LoVo (cell line): ENCODE measurements around the gene ME2.
A peak's percentile ranks its signal among the peaks of the same experiment; 100 is the strongest.
"Not testable (repeated sequence)": the region's sequence is repeated elsewhere in the genome, so short reads cannot be mapped to it uniquely, and the experiment has no call there.

ENCODE experiments used
- DNase-seq: peaks from one replicate; pipeline ENCODE4 v3.0.0-alpha.2; 2016; ENCODE audit warnings: low spot score

The ME2 gene

DNA sequence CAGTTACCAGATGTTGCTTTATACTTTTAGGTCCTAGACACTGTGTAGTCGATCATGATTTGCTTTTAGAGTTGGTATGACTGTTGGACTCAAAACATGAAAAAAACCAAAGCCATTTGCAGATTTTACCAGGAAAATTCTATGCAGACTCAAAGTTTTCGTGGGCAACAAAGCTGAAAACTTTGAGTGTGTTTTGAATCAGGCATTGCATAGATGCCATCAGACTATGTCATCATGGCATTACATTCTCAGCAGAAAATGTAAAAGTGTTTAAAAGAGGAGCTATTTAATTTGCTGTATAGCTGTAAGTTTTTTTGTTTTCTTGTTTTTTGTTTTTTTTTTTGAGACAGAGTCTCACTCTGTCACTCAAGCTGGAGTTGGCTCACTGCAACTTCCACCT is 45.5 kb downstream of the ME2 start:
- DNase-seq, result no peak

DNA sequence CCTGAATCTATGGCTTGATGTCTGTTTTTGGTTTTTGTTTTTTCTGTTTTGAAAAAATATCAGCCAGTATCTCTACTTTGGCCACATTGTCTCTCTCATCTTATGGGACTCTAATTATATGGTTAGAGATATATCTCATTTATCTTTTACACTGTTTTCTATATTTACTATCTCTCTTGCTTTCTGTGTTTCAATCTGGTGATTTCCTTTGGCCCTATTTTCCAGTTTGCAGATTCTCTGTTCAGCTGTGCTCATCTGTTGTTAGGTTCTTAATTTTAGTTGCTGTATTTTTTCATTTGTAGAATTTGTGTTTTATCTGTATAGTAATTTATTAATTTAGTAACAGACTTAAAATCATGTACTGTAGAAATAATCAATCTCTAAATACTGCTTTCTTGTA is 47.6 kb downstream of the ME2 start:
- DNase-seq, result no peak

DNA sequence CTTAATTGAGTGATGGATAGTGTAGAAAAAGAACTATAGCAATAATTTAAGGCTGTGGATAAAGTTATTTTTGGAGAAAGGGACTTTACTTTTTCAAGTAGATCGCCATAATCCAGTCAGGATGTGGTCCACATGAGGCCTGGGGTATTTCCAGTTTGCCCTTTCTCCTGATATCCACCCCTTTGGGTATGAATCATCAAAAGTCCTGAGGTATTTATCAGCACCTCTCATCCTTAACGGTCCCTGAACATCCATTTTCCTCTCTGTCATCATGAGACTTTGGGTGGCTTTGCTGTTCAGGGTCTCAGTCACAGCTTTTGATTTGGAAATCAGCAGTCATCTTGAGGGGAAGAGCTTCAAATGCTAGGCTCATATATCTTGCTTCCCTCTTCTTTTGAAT is 49.6 kb downstream of the ME2 start:
- no peak for DNase-seq

DNA sequence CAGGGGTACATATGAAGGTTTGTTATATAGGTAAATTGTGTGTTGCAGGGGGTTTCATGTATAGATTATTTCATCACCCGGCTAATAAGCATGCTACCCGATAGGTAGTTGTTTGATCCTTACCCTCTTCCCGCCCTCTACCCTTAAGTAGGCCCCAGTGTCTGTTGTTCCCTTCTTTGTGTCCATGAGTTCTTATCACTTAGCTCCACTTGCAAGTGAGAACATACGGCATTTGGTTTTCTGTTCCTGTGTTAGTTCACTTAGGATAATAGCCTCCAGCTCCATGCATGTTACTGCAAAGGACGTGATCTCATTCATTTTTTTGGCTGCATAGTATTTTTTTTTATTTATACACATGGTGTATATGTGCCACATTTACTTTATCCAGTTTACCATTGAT is 54.8 kb downstream of the ME2 start:
- no peak for DNase-seq

DNA sequence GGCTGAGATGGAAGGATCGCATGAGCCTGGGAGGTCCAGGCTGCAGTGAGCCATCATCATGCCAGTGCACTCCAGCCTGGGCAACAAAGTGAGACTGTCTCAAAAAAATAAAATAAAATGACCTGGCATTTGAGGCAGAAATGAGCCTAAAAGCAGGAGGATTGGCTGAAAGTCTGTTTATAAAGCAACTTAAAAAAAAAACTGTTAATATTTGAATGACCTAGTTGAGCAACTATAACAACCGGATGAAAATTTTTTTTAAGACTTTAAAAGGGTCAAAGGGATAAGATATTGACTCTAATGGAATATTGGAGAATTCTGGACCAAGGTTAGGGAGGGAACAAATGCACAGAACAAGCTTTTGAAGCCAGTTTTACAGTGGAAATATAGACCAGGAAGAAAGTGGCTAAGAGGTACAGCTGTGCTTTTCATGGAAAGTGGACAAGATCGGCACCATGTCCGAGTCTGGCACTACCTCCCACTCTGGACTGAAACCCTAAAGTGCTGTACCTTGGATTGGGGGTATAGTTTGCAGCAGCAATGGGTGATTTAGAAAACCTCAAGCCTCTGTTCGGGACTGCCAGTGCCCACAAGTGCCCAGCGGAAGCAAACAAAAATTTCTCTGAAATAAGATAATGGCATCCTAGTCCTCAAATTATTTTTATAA is 55.8 kb downstream of the ME2 start:
- DNase-seq, result no peak

DNA sequence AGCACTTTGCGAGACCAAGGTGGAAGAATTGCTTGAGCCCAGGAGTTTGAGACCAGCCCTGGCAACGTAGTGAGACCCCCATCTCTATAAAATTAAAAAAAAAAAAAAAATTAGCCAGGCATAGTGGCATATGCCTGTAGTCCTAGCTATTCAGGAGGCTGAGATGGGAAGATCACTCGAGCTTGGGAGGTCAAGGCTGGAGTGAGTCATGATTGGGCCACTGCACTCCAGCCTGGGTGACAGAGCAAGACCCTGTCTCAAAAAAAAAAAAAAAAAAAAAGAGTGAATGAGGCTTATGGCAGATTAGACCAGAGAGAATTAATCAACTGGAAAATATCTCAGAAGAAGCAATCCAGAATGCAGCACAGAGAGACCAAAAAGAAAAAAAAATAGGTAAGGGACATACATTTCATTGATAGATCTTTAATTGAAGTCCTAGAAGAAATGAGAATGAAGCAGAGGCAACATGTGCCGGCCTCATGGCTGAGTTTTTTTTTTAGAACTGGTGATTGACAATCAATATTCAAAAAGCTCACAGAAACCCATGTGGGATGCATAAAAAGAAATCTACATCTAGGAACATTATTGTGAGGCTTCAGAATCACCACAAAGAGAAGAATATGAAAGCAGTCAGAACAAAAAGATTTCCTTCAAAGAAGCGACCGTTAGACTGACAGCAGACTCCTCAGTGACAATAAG is 56.7 kb downstream of the ME2 start:
- DNase-seq, result no peak

DNA sequence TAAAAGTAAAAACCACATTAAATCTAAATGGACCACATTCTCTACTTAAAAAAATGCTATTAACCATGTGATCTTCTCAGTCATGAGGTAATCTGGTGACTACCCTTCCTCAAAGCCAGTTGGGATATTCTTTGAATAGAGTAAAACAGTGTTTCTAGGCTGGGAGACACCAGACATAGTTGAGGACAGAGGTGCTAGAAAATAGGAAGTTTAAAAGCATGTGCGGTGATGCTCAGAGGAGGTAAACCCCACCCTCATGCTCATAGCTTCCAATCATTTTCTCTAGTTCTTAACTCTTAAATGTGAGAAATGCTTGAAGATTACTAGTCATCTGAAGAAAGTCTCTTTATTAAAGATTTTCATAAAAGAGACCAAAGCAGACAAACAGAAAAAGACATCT is 58.3 kb downstream of the ME2 start:
- no peak for DNase-seq

DNA sequence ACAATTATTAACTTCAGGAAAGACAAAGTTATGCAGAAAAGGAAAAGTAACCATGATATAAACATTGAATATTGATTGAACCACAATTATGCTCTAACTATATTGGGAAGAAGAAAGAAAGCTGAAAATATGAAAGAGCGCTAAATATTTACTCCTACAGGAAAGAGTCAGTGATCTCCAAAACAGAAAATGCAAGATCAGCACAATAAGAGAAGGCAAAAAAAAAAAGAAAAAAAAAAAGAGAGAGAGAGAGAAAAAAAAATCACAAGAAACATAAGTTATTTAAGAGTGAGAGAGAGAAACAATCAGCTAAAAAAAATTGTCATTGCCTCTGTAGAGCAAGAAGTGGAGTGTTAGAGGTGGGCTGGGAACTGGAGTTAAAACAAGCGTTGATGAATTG is 60.0 kb downstream of the ME2 start:
- DNase-seq, result no peak

DNA sequence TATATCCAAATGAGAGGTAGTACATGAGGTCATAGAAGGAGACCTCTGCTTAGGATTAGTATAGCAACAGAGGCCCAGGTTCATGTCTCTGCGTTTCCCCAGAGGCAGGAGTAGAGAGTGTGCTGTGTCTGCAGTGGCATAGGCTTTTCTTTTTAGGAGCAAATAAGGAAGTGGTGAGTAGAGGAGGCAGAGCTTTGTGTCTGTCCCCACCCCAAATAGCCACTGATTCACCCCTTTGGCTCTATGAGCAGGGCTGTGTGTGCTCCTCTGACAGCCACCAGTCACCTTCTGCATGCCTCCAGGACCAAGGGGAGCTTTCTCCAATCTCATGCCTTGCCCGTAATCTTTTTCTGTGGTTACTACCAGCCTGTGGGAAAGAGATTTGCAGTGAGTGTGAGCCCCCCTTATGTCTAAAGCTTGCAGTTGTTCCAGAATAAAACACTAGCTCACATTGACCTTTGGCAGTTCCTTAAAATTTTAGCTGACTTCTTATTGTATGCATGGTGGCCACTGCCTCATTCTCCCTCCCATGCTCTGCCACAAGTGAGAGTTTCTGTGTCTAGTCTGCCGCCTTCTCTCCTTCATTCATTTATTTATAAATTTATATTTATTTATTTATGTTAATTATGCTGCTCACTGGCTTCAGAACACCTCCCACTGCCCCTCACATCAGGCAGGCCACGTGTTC is 65.5 kb downstream of the ME2 start:
- DNase-seq, result no peak

DNA sequence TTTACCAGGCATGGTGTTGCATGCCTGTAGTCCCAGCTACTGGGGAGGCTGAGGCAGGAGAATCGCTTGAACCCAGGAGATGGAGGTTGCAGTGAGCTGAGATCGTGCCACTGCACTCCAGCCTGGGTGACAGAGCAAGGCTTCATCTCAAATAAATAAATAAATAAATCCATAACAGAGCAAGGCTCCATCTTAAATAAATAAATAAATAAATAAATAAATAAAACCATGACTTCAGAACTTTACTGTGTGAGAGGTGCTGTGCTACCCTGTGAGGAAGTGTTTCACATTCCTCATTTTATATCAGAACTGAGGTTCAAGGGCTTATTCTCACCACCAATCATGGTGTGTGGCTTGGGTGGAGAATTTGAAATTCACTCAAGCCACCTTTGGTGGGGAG is 67.0 kb downstream of the ME2 start:
- DNase-seq, result not testable (repeated sequence)

DNA sequence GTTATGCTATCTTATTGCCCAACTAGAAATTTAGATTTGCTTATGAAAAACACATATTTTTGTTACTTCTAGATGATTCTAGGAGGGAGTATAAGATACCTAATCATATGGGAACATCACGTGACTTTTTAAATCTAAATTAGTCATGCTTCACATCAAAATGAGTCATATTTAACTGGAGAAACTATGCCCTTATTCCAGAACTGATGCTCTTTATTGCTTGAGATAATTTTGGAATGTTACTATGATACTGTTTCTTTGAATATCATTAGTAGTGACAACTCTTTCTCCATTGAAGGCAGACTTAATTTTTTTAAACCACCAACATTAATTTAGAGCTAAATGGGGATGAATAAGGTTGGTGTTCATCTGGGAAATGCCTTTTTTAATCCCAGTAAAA is 69.0 kb downstream of the ME2 start:
- DNase-seq, result no peak

DNA sequence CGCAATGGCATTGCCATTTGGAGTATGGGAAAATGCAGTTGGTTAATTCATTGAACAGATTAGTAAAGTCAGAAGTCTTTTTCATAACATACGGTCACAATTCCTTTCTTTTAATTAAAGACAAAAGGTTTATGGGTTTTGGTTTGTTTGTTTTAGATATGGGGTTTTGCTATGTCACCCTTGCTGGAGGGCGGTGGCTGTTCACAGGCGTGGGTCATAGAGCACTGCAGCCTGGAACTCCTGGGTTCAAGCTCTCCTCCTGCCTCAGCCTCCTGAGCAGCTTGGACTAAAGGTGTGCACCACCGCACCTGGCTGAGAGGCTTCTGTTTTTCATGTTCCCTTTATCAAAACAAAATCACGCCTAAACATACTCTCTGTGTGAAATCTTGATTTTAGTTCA is 70.3 kb downstream of the ME2 start:
- DNase-seq, result no peak

DNA sequence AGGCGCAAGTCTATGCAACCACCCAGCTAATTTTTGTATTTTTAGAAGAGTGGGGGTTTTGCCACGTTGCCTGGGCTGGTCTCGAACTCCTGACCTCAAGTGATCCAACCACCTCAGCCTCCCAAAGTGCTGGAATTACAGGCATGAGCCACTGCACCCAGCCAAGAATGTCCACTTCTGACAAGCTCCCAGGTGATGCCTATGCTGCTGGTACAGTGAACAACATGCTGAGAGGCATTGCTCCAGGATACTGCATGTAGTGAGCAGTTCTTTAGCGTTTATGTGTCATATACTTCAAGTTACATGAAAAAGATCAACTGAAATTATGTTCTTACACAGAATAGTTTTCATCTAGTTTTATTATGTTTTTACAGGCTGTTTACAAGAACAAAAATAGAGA is 71.7 kb downstream of the ME2 start:
- no peak for DNase-seq

DNA sequence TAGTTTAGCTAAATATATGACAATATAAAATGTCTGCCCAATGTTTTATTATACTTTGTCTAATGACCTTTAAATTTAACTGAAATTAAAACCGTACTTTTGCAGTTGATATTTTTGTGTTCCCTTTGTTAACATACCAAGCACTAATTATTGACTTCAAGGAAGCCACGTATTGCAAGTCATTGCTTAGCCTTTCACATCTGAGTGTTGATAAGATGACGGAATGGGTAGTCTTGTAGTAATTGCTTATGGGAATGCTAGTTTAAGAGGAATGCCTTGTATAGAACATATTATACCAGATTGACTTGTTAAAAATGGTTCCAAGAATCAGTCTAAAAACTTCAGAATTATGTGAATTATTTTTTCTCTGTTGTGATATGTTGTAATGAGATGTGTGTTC is 74.9 kb downstream of the ME2 start:
- no peak for DNase-seq

DNA sequence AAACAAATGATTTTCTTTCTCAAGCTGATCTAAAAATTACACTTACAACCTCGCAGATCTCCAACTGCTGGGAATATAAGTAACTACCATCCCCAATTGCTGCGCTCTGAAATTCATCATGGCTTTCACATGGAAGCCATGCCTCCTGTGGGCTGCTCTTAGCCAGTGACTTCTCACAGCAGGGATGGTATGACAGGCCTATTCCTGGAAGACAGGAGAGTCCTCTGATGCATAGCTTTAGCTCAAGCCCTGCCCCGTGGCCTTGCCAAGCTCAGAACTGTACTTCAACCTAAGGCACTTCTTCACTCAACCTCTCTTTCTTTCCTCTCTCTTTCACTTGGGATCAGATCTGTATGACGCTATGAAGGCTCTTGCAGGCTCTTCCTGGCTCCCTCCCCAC is 76.3 kb downstream of the ME2 start:
- no peak for DNase-seq

DNA sequence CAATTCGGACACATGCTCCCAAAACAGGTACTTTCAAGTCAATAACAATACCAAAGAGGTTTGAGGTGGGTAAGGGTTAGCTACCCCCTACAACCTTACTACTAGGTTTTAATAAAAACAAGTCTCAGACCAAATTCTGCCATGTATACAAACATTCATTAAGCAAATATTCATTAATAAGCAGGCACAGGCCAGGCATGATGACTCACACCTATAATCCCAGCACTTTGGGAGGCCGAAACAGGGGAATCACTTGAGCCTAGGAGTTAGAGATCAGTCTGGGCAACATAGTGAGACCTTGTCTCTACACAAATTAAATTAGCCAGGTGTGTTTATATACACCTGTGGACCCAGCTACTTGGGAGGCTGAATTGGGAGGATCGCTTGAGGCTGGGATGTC is 77.2 kb downstream of the ME2 start:
- no peak for DNase-seq

DNA sequence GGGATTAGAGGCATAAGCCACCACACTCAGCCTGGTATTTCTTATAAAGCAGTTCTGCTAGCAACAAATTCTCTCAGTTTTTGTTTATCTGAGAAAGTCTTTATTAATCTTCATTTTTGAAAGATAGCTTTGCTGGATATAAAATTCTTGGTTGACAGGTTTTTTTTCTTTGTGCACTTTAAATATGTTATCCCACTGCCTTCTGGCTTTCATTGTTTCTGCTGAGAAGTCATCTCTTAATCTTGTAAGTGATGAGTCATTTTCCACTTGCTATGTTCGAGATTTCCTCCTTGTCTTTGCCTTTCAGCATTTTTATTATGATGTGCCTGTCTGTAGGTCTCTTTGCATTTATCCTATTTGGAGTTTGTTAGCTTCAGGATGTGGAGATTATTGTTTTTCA is 83.1 kb downstream of the ME2 start:
- DNase-seq, result no peak

DNA sequence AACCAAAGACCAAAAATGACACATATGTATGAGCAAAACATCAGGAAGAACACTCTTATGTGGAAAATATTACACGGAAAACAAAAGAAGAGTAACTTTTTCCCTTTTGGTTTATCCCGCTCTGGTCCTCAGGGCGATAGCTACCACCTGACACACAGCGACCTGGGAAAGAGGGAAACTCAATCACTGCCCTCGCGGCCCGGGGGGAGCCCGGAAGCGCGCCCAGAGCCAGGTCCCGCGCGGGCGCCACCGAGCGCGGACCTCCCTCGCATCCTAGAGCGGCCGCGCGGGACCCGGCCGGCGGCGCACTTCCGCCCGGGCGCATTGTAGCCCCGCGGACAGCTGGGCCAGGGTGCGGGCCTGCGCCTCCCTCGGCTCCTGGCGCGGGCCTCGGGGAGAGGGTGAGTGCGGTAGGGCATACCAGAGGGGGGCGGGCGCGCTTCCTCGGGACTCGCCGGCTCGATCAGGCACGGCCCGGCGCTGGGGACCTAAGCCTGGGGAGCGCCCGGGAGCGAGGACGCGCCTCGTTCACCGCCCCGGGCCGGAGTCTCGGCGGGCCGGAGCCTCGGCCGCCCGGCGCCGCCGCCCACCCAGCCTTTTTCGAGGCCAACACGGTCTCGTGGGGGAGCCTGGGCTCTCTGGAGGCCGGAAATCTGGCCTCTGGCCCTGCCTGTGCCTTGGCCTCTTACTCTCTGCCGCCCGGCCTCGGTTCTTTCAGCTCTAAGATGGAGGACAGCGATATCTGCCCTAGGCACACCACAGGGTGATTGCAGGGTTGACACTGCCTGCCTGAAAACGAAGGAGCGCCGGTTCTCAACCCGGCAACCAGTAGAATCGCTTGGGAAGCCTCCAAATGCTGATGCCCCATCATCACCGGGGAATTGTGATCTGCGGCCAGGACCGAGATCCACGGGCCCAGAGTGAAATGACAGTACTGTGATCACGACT is 89.1 kb downstream of the ME2 start, which contains the start of gene ELAC1:
TSS of gene ELAC1 (plus strand) at position 327 of the 948 bp plus-strand sequence. CDS start 6,365 bp downstream, outside the sequence.
- DNase-seq, result peak; percentile 84

DNA sequence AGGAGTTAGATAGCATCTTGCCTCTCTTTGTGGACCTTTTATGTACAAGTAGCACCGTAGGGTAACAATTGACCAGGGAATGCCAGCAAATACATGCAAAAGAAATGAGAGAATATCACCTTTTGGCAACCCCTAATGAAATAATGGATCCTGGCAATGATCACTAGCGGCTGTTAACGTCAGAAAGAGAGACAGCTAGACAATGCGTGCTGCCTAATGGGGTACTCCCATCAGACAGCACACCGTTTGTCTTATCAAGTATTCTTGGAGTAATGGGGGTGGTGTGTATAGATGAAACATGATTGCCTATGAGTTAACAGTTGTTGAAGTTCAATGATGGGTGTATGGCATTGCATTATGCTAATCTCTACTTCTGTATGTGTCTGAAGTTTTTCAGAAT is 90.5 kb downstream of the ME2 start:
- DNase-seq, result no peak

DNA sequence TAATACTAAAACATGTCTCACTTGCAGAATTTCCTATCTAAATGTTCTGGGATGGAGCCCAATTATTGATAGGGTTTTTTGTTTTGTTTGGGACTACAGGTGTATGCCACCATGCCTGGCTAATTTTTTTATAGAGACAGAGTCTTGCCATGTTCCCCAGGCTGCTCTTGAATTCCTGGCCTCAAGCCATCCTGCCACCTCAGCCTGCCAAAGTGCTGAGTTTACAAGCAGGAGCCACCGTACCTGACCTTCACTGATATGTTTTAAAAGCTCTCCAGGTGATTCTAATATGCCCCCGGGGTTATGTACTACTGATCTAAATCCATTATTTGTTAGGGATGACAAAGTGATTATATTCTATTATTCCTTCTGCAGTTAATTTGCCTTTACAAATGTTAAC is 91.1 kb downstream of the ME2 start:
- peak; percentile 19 for DNase-seq

DNA sequence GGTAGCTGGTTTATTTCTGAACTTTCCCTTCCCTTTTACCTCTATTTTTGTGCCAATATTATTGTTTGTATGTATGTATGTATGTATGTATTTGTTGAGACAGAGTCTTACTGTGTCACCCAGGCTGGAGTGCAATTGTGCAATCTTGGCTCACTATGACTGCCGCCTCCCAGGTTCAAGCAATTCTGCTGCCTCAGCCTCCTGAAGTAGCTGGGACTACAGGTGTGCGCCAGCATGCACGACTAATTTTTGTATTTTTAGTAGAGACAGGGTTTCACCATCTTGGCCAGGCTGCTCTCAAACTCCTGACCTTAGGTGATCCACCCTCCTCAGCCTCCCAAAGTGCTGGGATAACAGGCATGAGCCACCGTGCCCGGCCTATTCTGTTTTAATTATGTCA is 93.5 kb downstream of the ME2 start:
- DNase-seq, result not testable (repeated sequence)
